ENCODE measurements around the gene WASHC4.
"Not testable (repeated sequence)": the region's sequence is repeated elsewhere in the genome, so short reads cannot be mapped to it uniquely, and the experiment has no call there.

WASHC4 gene

GRCh38 chr12:105175397-105175990 lies 68.0 kb downstream of the WASHC4 start:
- Histone ChIP-seq H3K9me3 (ENCODE audit: severe bottlenecking) (no peaks in the 10 kb centered on the region), H3K36me3 (ENCODE audit: low read depth) (peaks cover 68% of the 10 kb centered on the region)
- ATAC-seq (ENCODE audit: low read depth), result no peak

GRCh38 chr12:105177208-105177607 lies 69.7 kb downstream of the WASHC4 start:
- no peak overlapping the region for H3K4me3 ChIP-seq (ENCODE audit: severe bottlenecking)
- H3K36me3 ChIP-seq (ENCODE audit: low read depth), result peaks cover 58% of the 10 kb centered on the region
- H3K27me3 ChIP-seq (ENCODE audit: insufficient read depth, poor library complexity, severe bottlenecking), result no peaks in the 10 kb centered on the region
- no peaks in the 10 kb centered on the region for H3K9me3 ChIP-seq (ENCODE audit: severe bottlenecking)
- no peaks in the 10 kb centered on the region for H3K4me1 ChIP-seq (ENCODE audit: insufficient read depth, poor library complexity, severe bottlenecking)
- ATAC-seq (ENCODE audit: low read depth) (no peak), DNase-seq (ENCODE audit: low spot score) (no peak)
- no peak for TF ChIP-seq CTCF (IDR thresholded peaks at IDR 0.05; ENCODE audit: poor library complexity, severe bottlenecking)
- H3K27ac ChIP-seq (ENCODE audit: poor library complexity, severe bottlenecking), result no peak overlapping the region

More at GRCh38 chr12:105175397-105175990, 68.0 kb downstream of the WASHC4 start:
- no peak for DNase-seq (ENCODE audit: low spot score)
- TF ChIP-seq CTCF (IDR thresholded peaks at IDR 0.05; ENCODE audit: poor library complexity, severe bottlenecking), result no peak
- Histone ChIP-seq H3K4me3 (ENCODE audit: severe bottlenecking) (no peak overlapping the region), H3K27ac (ENCODE audit: poor library complexity, severe bottlenecking) (no peak overlapping the region), H3K27me3 (ENCODE audit: insufficient read depth, poor library complexity, severe bottlenecking) (no peaks in the 10 kb centered on the region), H3K4me1 (ENCODE audit: insufficient read depth, poor library complexity, severe bottlenecking) (no peaks in the 10 kb centered on the region)

- not testable (repeated sequence) for H3K4me1 ChIP-seq (ENCODE audit: insufficient read depth, poor library complexity, severe bottlenecking); H3K9me3 ChIP-seq (ENCODE audit: severe bottlenecking); H3K27me3 ChIP-seq (ENCODE audit: insufficient read depth, poor library complexity, severe bottlenecking); H3K27ac ChIP-seq (ENCODE audit: poor library complexity, severe bottlenecking); ATAC-seq (ENCODE audit: low read depth); DNase-seq (ENCODE audit: low spot score); H3K4me3 ChIP-seq (ENCODE audit: severe bottlenecking)
- peaks cover 54% of the 10 kb centered on the region for H3K36me3 ChIP-seq (ENCODE audit: low read depth)
Observed at GRCh38 chr12:105179114-105179513, 71.6 kb downstream of the WASHC4 start.

GRCh38 chr12:105183406-105183805 lies 75.9 kb downstream of the WASHC4 start:
- H3K4me1 ChIP-seq (ENCODE audit: insufficient read depth, poor library complexity, severe bottlenecking); ATAC-seq (ENCODE audit: low read depth); H3K27me3 ChIP-seq (ENCODE audit: insufficient read depth, poor library complexity, severe bottlenecking); H3K4me3 ChIP-seq (ENCODE audit: severe bottlenecking); DNase-seq (ENCODE audit: low spot score); H3K27ac ChIP-seq (ENCODE audit: poor library complexity, severe bottlenecking); H3K9me3 ChIP-seq (ENCODE audit: severe bottlenecking): not testable (repeated sequence)
- peaks cover 57% of the 10 kb centered on the region for H3K36me3 ChIP-seq (ENCODE audit: low read depth)

- H3K27ac ChIP-seq (ENCODE audit: poor library complexity, severe bottlenecking); ATAC-seq (ENCODE audit: low read depth); DNase-seq (ENCODE audit: low spot score); H3K4me3 ChIP-seq (ENCODE audit: severe bottlenecking); H3K9me3 ChIP-seq (ENCODE audit: severe bottlenecking); H3K27me3 ChIP-seq (ENCODE audit: insufficient read depth, poor library complexity, severe bottlenecking); H3K4me1 ChIP-seq (ENCODE audit: insufficient read depth, poor library complexity, severe bottlenecking): not testable (repeated sequence)
- peaks cover 59% of the 10 kb centered on the region for H3K36me3 ChIP-seq (ENCODE audit: low read depth)
Observed at GRCh38 chr12:105183976-105184375, 76.4 kb downstream of the WASHC4 start.

GRCh38 chr12:105189293-105189692 lies 81.8 kb downstream of the WASHC4 start:
- H3K4me1 ChIP-seq (ENCODE audit: insufficient read depth, poor library complexity, severe bottlenecking), result no peaks in the 10 kb centered on the region
- H3K36me3 ChIP-seq (ENCODE audit: low read depth), result peaks cover 84% of the 10 kb centered on the region
- no peak for TF ChIP-seq CTCF (IDR thresholded peaks at IDR 0.05; ENCODE audit: poor library complexity, severe bottlenecking)
- DNase-seq (ENCODE audit: low spot score) (no peak), ATAC-seq (ENCODE audit: low read depth) (no peak)
- no peak overlapping the region for H3K4me3 ChIP-seq (ENCODE audit: severe bottlenecking)
- no peaks in the 10 kb centered on the region for H3K27me3 ChIP-seq (ENCODE audit: insufficient read depth, poor library complexity, severe bottlenecking)
- H3K9me3 ChIP-seq (ENCODE audit: severe bottlenecking), result no peaks in the 10 kb centered on the region
- no peak overlapping the region for H3K27ac ChIP-seq (ENCODE audit: poor library complexity, severe bottlenecking)
